Left lung (tissue), 10 donors: ENCODE results near the gene ING4. TPM values are rescaled to one million over a fixed set of nuclear protein-coding genes. Genes with fewer than 3 reads are reported as not detected.

Experiments
- ATAC-seq: fragments of 200-7000 bp; cut with Tn5 transposase; one replicate; pipeline ENCODE4 v1.9.1; 2020; ENCODE audit warnings: moderate library complexity
- DNase-seq, 4 donors: peaks; one replicate each; pipeline ENCODE4 v3.0.0-alpha.2; 2013 to 2020
- H3K27ac ChIP-seq, 2 donors: fragments of 200-600 bp; sonication (generic) in 1 of 2; one replicate each; pipeline versions ENCODE4 v1.5.0 to v1.8.0; 2020 to 2021
- H3K27me3 ChIP-seq, 2 donors: fragments of 200-600 bp; sonication (generic) in 1 of 2; one replicate each; pipeline versions ENCODE4 v1.5.0 to v1.8.0; 2020 to 2021
- H3K36me3 ChIP-seq, 2 donors: fragments of 200-600 bp; sonication (generic) in 1 of 2; one replicate each; pipeline versions ENCODE4 v1.5.0 to v1.8.0; 2020 to 2021
- H3K4me1 ChIP-seq, 2 donors: fragments of 200-600 bp; one replicate each; pipeline ENCODE4 v1.8.0; 2021
- H3K4me3 ChIP-seq, 2 donors: fragments of 200-600 bp; sonication (generic) in 1 of 2; one replicate each; pipeline versions ENCODE4 v1.5.0 to v1.8.0; 2020 to 2021; ENCODE audit warnings: mild to moderate bottlenecking in 1 of 2
- H3K9me3 ChIP-seq, 2 donors: fragments of 200-600 bp; sonication (generic) in 1 of 2; one replicate each; pipeline versions ENCODE4 v1.5.0 to v1.8.0; 2020 to 2021
- CTCF ChIP-seq, 2 donors: fragments of 200-600 bp; sonication (generic) in 1 of 2; IDR thresholded peaks; one replicate each; pipeline versions ENCODE4 v1.5.0 to v1.8.0; 2021; ENCODE audit warnings: antibody characterized with exemption in 2 of 2
- intact Hi-C, 2 donors: fragments of 100-400 bp; cut with DNase I; formaldehyde crosslinking; loops; one replicate each; pipeline versions ENCODE4 v1.11.2 to v1.14.2; 2022
- polyA plus RNA-seq, 6 donors: library from polyadenylated mRNA; unstranded; fragments of 120-200 nt; gene quantifications; one replicate each; pipeline ENCODE4 v1.2.1, GENCODE V29; 2013; ENCODE audit not compliant: insufficient read length in 6 of 6
- total RNA-seq, 2 donors: library from RNA; stranded (reverse); fragmentation: NEBNext Ultra II Directional; extraction: Animal tissue kit (Norgen Biotek cat#: 25700); gene quantifications; one replicate each; pipeline ENCODE4 v1.2.1, GENCODE V29; 2021
- donor health status: DM: no; HTN: yes; CAD: no.
- donor health status: DM: no; HTN: no; CAD: no.

Gene ING4
- total and polyA plus RNA-seq, 8 donors = 23.1 to 113 (median 98.7) TPM

- no peaks in the 10 kb centered on the region for H3K36me3 ChIP-seq
- ATAC-seq (no peak), DNase-seq (no peak)
- H3K9me3 ChIP-seq = no peaks in the 10 kb centered on the region
- H3K4me3 ChIP-seq = no peak overlapping the region
- intact Hi-C loops = loop anchor here in 1 of 2 donors (10.0 kb wide), 1 partner anchor 84 kb away; no protein-coding TSS in a partner anchor
- TF ChIP-seq CTCF (IDR thresholded peaks at IDR 0.05) = no peak
- H3K27me3 ChIP-seq = peaks cover 47 to 96% of the 10 kb centered on the region in 2 donors
- peaks cover 6 to 15% of the 10 kb centered on the region in 2 donors for H3K4me1 ChIP-seq
- no peak overlapping the region for H3K27ac ChIP-seq
Measured at GRCh38 chr12:6698352-6699046, 35.6 kb upstream of the ING4 start.

GRCh38 chr12:6697584-6698351 is 34.8 kb upstream of the ING4 start:
- Histone ChIP-seq H3K4me1 (peaks cover 6 to 15% of the 10 kb centered on the region in 2 donors), H3K4me3 (no peak overlapping the region), H3K9me3 (no peaks in the 10 kb centered on the region), H3K36me3 (no peaks in the 10 kb centered on the region), H3K27ac (no peak overlapping the region), H3K27me3 (peaks cover 41 to 88% of the 10 kb centered on the region in 2 donors)
- intact Hi-C loops = loop anchor here in 1 of 2 donors (10.0 kb wide), 1 partner anchor 83 kb away; no protein-coding TSS in a partner anchor
- TF ChIP-seq CTCF (IDR thresholded peaks at IDR 0.05) = peak in 1 of 2 donors; percentile 14
- ATAC-seq (peak; percentile 57), DNase-seq (peak in 1 of 4 donors; percentile 56)

- intact Hi-C loops = loop anchor here in 1 of 2 donors (10.0 kb wide), 1 partner anchor 82 kb away; no protein-coding TSS in a partner anchor
- Histone ChIP-seq H3K36me3 (no peaks in the 10 kb centered on the region), H3K4me3 (no peak overlapping the region), H3K27me3 (peaks cover 36 to 80% of the 10 kb centered on the region in 2 donors), H3K4me1 (peaks cover 6 to 15% of the 10 kb centered on the region in 2 donors), H3K9me3 (no peaks in the 10 kb centered on the region), H3K27ac (no peak overlapping the region)
- no peak for ATAC-seq
- TF ChIP-seq CTCF (IDR thresholded peaks at IDR 0.05) = no peak
- DNase-seq = no peak
Measured at GRCh38 chr12:6696690-6697583, 34.0 kb upstream of the ING4 start.

GRCh38 chr12:6695313-6696045 is 32.6 kb upstream of the ING4 start:
- Histone ChIP-seq H3K9me3 (no peaks in the 10 kb centered on the region), H3K4me1 (peaks cover 3 to 18% of the 10 kb centered on the region in 2 donors), H3K27ac (no peak overlapping the region), H3K4me3 (no peak overlapping the region), H3K36me3 (no peaks in the 10 kb centered on the region), H3K27me3 (peaks cover 22 to 66% of the 10 kb centered on the region in 2 donors)
- ATAC-seq (no peak), DNase-seq (no peak)
- TF ChIP-seq CTCF (IDR thresholded peaks at IDR 0.05) = no peak
- intact Hi-C loops = loop anchor here in 1 of 2 donors (10.0 kb wide), 1 partner anchor 81 kb away; no protein-coding TSS in a partner anchor
